HG02642 (cell line): Measurements from ENCODE around the gene ATE1.
"Not testable (repeated sequence)": the region's sequence is repeated elsewhere in the genome, so short reads cannot be mapped to it uniquely, and the experiment has no call there.

Experiments used
- ATAC-seq: cut with Tn5 transposase; IDR thresholded peaks from one replicate; pipeline ENCODE4 v1.9.1; 2021; ENCODE audit warnings: mild to moderate bottlenecking; ENCODE audit not compliant: unreplicated experiment, poor library complexity

ATE1 gene

DNA sequence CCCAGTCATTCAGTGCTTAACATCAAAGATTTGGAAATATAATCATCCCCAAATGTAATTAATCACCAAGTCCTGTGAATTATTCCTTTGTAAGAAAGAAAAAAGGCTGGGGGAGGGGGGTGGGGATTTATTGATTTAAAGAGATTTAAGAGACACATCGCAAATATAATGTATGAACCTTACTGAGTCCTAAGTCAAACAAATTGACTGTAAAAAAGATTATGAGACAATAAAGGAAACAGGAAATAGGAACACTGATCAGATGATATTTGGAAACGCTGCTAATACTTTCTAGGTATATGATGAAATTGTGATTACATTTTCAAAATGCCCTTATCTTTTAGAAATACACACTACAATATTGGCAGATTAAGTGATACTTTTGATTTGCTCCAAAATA lies 92.5 kb downstream of the ATE1 start:
- no peak for ATAC-seq

DNA sequence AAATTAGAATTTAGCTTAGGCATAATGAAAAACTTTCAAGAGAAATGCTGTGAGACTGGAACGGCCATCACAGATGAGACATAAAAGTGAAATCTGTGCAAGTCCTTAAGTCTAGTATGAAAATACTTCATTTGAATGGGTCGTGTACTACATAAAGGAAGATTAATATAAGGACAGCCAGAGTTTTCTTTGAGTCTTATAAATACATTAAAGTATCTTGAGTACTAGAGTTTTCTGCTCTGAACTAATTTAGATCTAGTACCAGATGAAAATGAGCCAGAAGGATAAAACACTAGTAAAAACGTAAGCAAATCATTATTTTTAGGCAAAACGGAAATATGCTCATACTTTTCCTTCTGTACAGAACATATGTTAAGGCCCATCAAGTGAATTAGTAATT lies 93.1 kb downstream of the ATE1 start:
- ATAC-seq: no peak

DNA sequence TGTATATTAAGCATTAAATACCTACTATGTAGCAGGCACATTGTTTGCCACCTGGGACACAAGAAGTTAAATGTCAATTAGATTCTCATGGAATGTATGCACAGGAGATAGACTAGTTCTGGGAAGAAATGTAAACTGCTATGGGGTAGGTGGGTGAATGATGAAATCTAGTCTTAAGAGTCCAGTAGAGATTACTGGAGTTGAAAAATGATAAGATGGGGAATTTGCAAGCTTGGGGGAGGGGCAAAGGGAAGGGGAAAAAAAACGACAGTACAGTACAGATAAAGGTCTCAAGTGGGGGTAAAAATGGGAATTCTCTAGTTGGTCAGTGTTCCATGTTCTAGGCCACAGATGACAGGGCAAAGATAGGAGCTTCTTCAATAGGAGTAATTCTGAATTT lies 94.4 kb downstream of the ATE1 start:
- ATAC-seq: no peak

DNA sequence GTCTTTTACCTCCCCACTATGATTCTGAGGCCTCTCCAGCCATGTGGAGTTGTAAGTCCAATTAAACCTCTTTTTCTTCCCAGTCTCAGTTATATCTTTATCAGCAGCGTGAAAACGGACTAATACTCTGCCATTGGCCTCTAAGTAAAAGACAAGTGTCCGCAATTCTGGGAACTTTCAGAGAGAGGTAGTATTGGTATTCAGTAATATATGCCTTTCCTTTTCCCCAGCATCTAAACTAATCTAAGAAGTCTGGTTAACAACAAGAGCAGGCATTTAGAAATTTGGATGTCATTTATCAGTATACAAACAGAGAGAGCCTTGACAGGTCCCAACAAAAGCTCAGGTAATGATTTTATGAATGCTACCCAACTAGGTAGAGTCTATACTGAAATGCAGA lies 95.2 kb downstream of the ATE1 start:
- no peak for ATAC-seq

GRCh38 chr10:121831777-121832176 lies 96.1 kb downstream of the ATE1 start:
- no peak for ATAC-seq

- no peak for ATAC-seq
Observed at GRCh38 chr10:121831237-121831636, 96.6 kb downstream of the ATE1 start.

GRCh38 chr10:121830101-121830500 lies 97.7 kb downstream of the ATE1 start:
- no peak for ATAC-seq

DNA sequence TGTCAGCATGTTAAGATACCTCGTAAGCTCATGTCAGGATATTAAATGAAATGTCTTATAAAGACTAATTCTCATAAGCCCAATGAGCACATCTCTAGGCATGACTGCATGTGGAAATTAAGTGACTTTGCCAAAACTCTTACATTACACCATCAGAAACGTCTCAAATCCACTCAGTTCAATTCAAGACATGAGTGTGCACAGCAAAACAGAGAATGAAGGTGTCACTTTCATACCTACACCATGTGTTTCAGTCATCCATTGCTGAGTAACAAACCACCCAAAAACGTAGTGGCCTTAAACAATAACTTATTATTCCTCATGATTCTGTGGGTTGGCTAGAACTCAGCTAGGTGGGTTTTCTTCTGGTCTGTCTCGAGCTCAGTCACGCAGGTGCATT lies 99.8 kb downstream of the ATE1 start:
- no peak for ATAC-seq

- ATAC-seq: not testable (repeated sequence)
Observed at GRCh38 chr10:121826773-121827172, 101.1 kb downstream of the ATE1 start.

DNA sequence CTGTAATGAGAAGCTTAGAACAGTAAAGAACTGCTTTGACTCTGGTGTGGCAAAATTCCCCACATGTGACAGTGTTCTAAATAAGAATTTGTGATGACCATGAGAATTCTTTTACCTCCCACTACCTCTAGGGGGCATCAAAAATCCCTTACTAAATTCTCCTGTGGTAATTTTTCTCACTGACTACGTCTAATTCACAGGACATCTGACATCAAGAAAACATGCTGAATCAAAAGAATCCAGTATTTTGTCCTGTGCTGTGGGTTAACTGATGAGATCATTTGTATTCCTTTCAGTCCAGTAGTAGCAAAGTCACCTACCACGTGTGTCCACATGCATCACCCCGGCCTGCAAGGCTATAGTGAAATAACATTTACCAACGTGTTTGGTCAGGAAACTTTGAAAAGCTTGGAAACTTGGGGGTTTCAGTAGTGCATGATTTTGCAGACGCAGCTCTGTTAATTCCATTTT lies 103.8 kb downstream of the ATE1 start:
- peak; percentile 58 for ATAC-seq

- no peak for ATAC-seq
Observed at GRCh38 chr10:121822724-121823123, 105.1 kb downstream of the ATE1 start.

- no peak for ATAC-seq
Observed at GRCh38 chr10:121822180-121822579, 105.7 kb downstream of the ATE1 start.

DNA sequence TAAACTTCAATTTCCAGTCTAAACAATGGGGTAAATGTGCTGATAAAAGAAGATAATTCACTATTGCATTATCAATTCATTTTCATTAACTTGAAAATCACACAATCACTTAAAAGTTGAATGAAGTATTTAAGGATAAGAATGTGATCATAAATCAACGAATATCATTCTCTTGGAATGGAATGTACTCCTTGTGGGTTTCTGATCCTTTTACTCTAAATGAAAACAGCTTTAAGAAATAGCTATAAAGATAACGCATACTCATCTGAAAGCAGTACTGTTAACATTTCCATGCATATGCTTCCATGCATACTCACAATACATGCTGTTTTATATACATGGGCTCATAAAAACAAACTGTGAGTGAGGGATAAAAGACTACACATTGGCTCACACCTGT lies 108.8 kb downstream of the ATE1 start:
- ATAC-seq: no peak

GRCh38 chr10:121818599-121818998 lies 109.2 kb downstream of the ATE1 start:
- no peak for ATAC-seq

DNA sequence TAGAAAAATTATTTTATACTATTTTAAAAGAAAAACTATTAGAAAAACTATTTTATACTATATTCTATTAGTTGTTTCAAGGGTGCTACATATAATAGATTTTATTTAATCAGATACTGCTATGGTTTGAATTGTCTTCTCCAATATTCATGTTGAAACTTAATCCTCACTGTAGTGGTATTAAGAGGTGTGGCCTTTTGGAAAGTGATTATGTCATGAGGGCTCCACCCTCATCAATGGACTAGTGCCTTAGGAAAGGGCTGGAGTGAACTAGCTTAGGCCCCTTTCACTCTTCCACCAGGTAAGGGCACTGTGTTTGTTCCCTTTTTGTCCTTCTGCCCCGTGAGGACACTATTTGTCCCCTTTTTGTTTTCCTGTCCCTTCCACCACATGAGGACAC lies 111.6 kb downstream of the ATE1 start:
- no peak for ATAC-seq

- ATAC-seq: no peak
Observed at GRCh38 chr10:121813857-121814256, 114.0 kb downstream of the ATE1 start.

GRCh38 chr10:121813211-121813815 lies 114.5 kb downstream of the ATE1 start:
- no peak for ATAC-seq

- ATAC-seq: no peak
Observed at GRCh38 chr10:121812031-121812430, 115.8 kb downstream of the ATE1 start.

DNA sequence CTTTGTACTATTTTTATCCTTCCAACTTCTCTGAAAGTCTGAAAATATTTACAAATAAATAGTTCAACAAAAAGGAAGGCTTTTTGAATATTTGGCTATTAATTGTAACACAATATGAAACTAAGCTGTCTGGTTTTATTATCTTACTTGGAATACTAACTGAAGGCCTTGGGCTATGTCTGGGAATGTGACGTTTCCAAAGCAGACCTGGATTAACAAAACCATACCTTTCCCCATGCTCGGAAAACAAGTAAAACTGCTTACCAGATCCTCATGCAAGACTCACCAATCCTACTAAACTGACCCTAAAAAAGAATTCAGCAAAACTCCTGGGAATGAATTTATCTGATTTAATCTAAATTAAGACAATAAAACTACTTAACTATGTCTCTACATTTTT lies 116.4 kb downstream of the ATE1 start:
- ATAC-seq: no peak

- no peak for ATAC-seq
Observed at GRCh38 chr10:121808835-121809234, 119.0 kb downstream of the ATE1 start.

GRCh38 chr10:121804460-121804859 lies 123.4 kb downstream of the ATE1 start:
- no peak for ATAC-seq

GRCh38 chr10:121803611-121804010 lies 124.2 kb downstream of the ATE1 start:
- no peak for ATAC-seq

- no peak for ATAC-seq
Observed at GRCh38 chr10:121800831-121801230, 127.0 kb downstream of the ATE1 start.
